ENCODE measurements around the gene FGF21. TPM values are rescaled to one million over a fixed set of nuclear protein-coding genes. Genes with fewer than 3 reads are reported as not detected.
"Not testable (repeated sequence)": the region's sequence is repeated elsewhere in the genome, so short reads cannot be mapped to it uniquely, and the experiment has no call there.

The FGF21 gene
- total and polyA plus RNA-seq, 9 donors: 0.25 TPM; not detected in 8

DNA sequence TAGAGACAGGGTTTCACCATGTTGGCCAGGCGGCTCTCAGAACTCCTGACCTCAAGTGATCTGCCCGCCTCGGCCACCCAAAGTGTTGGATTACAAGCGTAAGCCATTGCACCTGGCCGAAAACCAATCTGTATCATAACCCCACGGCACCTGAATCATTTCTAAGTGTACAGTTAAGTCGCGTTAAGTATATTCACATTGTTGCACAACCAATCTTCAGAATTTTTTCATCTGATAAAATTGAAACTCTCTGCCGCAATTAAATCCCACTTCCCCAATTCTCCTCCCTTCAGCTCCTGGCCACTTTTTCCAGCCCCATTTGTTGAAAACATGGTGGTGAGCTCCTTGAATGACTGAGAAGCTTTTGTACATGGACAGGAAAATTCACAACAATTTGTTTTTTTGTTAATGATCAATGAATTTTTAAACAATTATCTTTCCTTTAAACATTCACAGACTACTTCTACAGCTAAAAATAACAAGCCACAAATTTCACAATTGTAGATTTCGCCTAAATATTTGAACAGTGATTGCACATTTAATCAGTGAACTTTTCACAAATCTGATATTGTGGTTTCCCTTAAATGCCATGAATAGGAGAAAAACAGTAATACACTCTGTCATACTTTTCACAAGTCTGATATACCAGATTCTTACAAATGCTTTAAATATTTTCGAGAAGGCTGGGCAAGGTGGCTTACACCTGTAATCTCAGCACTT, 13.8 kb downstream of the FGF21 start:
- H3K4me3 ChIP-seq (ENCODE audit: low read length): no peak overlapping the region
- H3K9me3 ChIP-seq (replicated peaks; ENCODE audit: control insufficient read depth, low read depth, low read length): no peaks in the 10 kb centered on the region
- H3K27me3 ChIP-seq (ENCODE audit: control insufficient read depth, insufficient read depth, low read length): peaks cover 16% of the 10 kb centered on the region
- 61% methylated on average over 9 of the region's 11 CpGs for WGBS (ENCODE audit: insufficient coverage)
- no peak for DNase-seq
- no peak overlapping the region for H3K27ac ChIP-seq (ENCODE audit: low read length)
- H3K36me3 ChIP-seq (ENCODE audit: control insufficient read depth, insufficient read depth, low read length): no peaks in the 10 kb centered on the region
- H3K4me1 ChIP-seq (ENCODE audit: control insufficient read depth, insufficient read depth, low read length): peaks cover 5% of the 10 kb centered on the region

DNA sequence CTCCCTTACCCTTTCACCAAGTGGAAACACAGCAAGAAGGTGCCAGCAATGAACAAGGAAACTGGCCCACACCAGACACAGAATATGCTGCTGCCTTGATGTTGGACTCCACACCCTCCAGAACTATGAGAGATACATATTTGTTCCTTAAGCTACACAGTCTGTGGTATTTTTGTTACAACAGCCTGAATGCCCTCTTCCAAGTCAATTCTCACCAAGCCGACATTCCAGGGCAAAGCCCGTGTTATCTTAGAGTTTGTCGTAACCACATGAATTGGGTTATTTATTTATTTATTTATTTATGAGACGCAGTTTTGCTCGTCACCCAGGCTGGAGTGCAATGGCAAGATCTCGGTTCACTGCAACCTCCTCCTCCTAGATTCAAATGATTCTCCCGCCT, 14.9 kb downstream of the FGF21 start:
- H3K4me1 ChIP-seq (ENCODE audit: control insufficient read depth, insufficient read depth, low read length): peaks cover 5% of the 10 kb centered on the region
- no peak overlapping the region for H3K4me3 ChIP-seq (ENCODE audit: low read length)
- H3K9me3 ChIP-seq (replicated peaks; ENCODE audit: control insufficient read depth, low read depth, low read length): no peaks in the 10 kb centered on the region
- DNase-seq: no peak
- no peaks in the 10 kb centered on the region for H3K36me3 ChIP-seq (ENCODE audit: control insufficient read depth, insufficient read depth, low read length)
- H3K27me3 ChIP-seq (ENCODE audit: control insufficient read depth, insufficient read depth, low read length): peaks cover 14% of the 10 kb centered on the region
- no peak overlapping the region for H3K27ac ChIP-seq (ENCODE audit: low read length)
- WGBS (ENCODE audit: insufficient coverage): no CpG with 5 or more reads among the region's 7 CpGs

DNA sequence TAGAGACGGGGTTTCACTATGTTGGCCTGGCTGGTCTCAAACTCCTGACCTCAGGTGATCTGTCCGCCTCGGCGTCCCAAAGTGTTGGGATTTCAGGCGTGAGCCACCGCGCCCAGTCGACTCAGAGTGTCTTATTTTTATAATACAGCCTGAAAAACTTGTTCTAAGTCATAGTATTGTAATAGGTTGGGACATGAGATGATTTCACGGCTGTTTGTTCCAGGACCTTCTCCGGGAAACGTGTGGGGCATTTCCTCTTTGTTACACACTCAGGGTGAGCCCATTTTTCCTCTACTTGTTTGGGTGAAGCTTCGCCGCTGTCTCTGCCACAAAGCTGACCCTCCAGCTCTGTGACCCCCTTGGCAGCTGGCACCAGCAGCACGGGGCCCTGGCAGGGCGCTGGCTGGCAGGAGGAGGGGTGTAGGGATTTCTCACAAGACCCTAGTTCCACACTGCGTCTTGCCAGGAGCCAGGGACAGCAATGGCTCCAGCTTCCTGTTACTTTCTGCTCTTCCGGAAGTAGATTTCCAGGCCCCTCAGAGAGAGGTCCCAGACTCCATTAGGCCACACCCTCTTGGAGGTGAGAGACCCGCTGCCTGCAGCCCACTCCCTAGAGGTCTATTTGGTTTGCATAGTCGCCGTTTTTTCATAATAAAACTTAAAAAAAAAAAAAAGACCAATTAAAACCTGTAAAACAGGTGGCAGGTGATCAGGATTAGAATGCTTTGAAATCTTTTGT, 15.6 kb downstream of the FGF21 start:
- peaks cover 9% of the 10 kb centered on the region for H3K27me3 ChIP-seq (ENCODE audit: control insufficient read depth, insufficient read depth, low read length)
- H3K9me3 ChIP-seq (replicated peaks; ENCODE audit: control insufficient read depth, low read depth, low read length): no peaks in the 10 kb centered on the region
- H3K27ac ChIP-seq (ENCODE audit: low read length): no peak overlapping the region
- WGBS (ENCODE audit: insufficient coverage): 69% methylated on average over 8 of the region's 20 CpGs
- no peak for DNase-seq
- H3K4me1 ChIP-seq (ENCODE audit: control insufficient read depth, insufficient read depth, low read length): peaks cover 5% of the 10 kb centered on the region
- no peak overlapping the region for H3K4me3 ChIP-seq (ENCODE audit: low read length)
- no peaks in the 10 kb centered on the region for H3K36me3 ChIP-seq (ENCODE audit: control insufficient read depth, insufficient read depth, low read length)

DNA sequence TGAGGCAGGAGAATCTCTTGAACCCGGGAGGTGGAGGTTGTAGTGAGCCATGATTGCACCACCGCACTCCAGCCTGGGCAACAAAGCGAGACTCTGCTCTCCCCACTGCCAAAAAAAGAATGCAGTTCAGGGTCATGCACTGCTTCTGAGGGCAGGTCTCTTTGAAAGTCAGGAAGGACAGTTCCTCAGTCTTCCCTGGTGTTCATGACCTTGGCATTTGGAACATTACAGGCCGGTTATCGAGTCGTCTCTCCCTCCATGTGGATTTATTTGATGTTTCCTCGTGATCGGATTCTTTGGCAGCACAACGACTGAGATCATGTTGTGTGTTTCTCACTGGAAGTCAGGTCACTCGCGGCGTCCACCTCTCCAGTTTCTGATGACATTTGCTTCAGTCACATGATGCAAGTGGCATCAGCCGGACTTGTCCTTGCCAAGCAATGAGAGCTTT, 17.2 kb downstream of the FGF21 start:
- WGBS (ENCODE audit: insufficient coverage): 49% methylated on average over 4 of the region's 13 CpGs
- peaks cover 9% of the 10 kb centered on the region for H3K27me3 ChIP-seq (ENCODE audit: control insufficient read depth, insufficient read depth, low read length)
- no peak overlapping the region for H3K4me3 ChIP-seq (ENCODE audit: low read length)
- H3K27ac ChIP-seq (ENCODE audit: low read length): no peak overlapping the region
- peaks cover 5% of the 10 kb centered on the region for H3K4me1 ChIP-seq (ENCODE audit: control insufficient read depth, insufficient read depth, low read length)
- H3K36me3 ChIP-seq (ENCODE audit: control insufficient read depth, insufficient read depth, low read length): no peaks in the 10 kb centered on the region
- H3K9me3 ChIP-seq (replicated peaks; ENCODE audit: control insufficient read depth, low read depth, low read length): no peaks in the 10 kb centered on the region
- peak; percentile 54 for DNase-seq

DNA sequence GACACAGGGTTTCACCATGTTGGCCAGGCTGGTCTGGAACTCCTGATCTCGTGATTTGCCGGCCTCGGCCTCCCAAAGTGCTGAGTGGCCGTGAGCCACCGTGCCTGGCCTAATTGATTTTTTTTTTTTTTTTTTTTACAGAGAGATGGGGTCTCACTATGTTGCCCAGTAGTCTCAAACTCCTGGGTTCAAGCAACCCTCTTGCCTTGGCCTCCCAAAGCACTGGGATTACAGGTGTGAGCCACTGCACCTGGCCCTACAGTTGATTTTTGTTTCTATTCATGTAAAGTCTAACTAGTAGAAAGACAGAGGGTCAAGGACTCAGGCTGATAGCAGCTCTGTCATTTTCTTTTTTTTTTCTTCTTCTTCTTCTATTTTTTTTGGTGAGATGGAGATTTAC, 21.8 kb downstream of the FGF21 start:
- Histone ChIP-seq H3K27ac (ENCODE audit: low read length) (no peak overlapping the region), H3K4me1 (ENCODE audit: control insufficient read depth, insufficient read depth, low read length) (no peaks in the 10 kb centered on the region), H3K4me3 (ENCODE audit: low read length) (no peak overlapping the region), H3K36me3 (ENCODE audit: control insufficient read depth, insufficient read depth, low read length) (no peaks in the 10 kb centered on the region), H3K9me3 (replicated peaks; ENCODE audit: control insufficient read depth, low read depth, low read length) (peaks cover 2% of the 10 kb centered on the region), H3K27me3 (ENCODE audit: control insufficient read depth, insufficient read depth, low read length) (no peaks in the 10 kb centered on the region)
- no peak for DNase-seq
- no CpG with 5 or more reads among the region's 5 CpGs for WGBS (ENCODE audit: insufficient coverage)

DNA sequence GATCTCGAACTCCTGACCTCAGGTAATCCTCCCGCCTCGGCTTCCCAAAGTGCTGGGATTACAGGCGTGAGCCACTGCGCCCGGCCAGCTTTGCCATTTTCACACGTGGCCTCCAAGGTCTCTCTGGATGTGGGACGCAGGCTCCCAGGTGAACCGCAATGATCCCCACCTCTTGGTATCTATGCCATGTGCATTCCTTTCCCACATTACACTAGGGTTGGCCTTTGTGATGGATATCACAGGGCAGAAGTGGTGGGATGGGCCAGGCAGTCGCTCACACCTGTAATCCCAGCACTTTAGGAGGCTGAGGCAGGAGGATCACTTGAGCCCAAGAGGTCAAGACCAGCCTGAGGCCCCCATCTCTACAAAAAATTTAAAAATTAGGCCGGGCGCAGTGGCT, 22.4 kb downstream of the FGF21 start:
- H3K36me3 ChIP-seq (ENCODE audit: control insufficient read depth, insufficient read depth, low read length): no peaks in the 10 kb centered on the region
- peaks cover 2% of the 10 kb centered on the region for H3K9me3 ChIP-seq (replicated peaks; ENCODE audit: control insufficient read depth, low read depth, low read length)
- no peaks in the 10 kb centered on the region for H3K27me3 ChIP-seq (ENCODE audit: control insufficient read depth, insufficient read depth, low read length)
- H3K4me1 ChIP-seq (ENCODE audit: control insufficient read depth, insufficient read depth, low read length): peaks cover 6% of the 10 kb centered on the region
- H3K27ac ChIP-seq (ENCODE audit: low read length): no peak overlapping the region
- no peak overlapping the region for H3K4me3 ChIP-seq (ENCODE audit: low read length)
- DNase-seq: no peak
- WGBS (ENCODE audit: insufficient coverage): 87% methylated on average over 6 of the region's 12 CpGs

DNA sequence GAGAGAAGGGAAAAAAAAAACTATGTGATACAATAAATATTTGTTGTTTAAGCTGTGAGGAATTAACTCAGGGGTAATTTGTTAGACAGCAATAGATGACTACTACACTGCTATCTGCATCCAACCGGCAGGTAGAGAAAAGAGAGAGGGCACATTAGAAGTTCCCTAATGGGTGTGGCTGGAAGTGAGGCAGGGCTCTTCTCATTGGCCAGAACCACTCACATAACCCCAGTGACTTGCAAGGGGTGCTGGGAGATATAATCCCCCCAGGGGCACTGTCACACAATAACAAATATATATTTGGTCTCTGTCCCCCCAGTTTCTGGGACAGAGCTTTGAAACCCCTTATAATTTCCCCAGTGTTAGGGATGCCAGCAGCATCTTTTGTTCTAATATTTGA, 24.3 kb downstream of the FGF21 start:
- Histone ChIP-seq H3K4me1 (ENCODE audit: control insufficient read depth, insufficient read depth, low read length) (peaks cover 7% of the 10 kb centered on the region), H3K9me3 (replicated peaks; ENCODE audit: control insufficient read depth, low read depth, low read length) (peaks cover 2% of the 10 kb centered on the region), H3K27me3 (ENCODE audit: control insufficient read depth, insufficient read depth, low read length) (no peaks in the 10 kb centered on the region), H3K4me3 (ENCODE audit: low read length) (no peak overlapping the region), H3K27ac (ENCODE audit: low read length) (no peak overlapping the region), H3K36me3 (ENCODE audit: control insufficient read depth, insufficient read depth, low read length) (no peaks in the 10 kb centered on the region)
- WGBS (ENCODE audit: insufficient coverage): no CpG with 5 or more reads among the region's 1 CpG
- no peak for DNase-seq

DNA sequence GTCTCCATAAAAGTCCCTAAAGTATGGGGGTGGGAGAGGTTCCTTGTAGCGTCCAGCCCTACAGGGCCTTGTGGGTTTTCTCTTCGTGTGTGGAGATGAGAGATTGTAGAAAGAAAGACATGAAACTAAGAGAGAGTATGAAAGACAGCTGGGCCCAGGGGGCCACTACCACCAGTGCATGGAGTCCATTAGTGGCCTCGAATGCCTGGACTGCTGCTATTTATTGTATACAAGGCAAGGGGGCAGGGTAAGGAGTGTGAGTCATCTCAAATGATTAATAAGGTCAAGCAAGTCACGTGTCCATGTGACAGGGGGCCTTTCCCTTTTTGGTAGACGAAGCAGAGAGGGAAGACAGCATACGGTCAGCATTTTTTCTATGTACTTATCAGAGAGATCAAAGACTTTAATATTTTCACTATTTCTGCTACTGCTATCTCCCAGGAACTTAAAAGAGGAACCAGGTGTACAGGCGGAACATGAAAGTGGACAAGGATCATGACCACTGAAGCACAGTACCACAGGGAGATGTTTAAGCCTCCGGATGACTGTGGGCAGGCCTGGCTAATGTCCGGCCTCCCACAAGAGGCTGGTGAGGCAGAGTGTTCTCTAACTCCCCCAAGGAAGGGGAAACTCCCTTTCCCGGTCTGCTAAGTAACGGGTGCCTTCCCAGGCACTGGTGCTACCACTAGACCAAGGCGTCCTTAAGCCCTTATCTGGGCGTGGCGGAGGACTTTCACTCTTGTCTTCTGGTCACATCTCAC, 25.5 kb downstream of the FGF21 start:
- Histone ChIP-seq H3K9me3 (replicated peaks; ENCODE audit: control insufficient read depth, low read depth, low read length) (peaks cover 2% of the 10 kb centered on the region), H3K27ac (ENCODE audit: low read length) (no peak overlapping the region), H3K4me1 (ENCODE audit: control insufficient read depth, insufficient read depth, low read length) (peaks cover 7% of the 10 kb centered on the region), H3K27me3 (ENCODE audit: control insufficient read depth, insufficient read depth, low read length) (no peaks in the 10 kb centered on the region), H3K36me3 (ENCODE audit: control insufficient read depth, insufficient read depth, low read length) (no peaks in the 10 kb centered on the region), H3K4me3 (ENCODE audit: low read length) (no peak overlapping the region)
- no peak for DNase-seq
- 52% methylated on average over 5 of the region's 14 CpGs for WGBS (ENCODE audit: insufficient coverage)

DNA sequence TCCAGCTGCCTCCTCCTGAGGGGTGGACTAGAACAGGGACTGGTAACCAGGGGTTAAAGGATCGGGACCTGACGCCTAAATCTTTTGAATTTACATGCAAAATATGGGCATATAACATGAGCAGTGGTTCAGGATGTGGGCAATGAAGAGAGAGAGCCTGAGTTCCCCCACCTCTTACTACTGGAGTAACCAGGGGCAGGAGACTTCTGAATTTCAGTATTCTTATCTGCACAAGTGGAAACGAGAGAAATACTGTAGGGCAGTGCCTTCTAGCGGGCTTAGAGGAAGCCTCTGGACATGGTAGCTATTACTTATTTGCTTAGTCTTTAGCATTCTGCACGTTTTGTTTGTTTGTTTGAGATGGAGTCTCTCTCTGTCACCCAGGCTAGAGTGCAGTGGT, 29.2 kb downstream of the FGF21 start:
- 30% methylated on average over 3 of the region's 5 CpGs for WGBS (ENCODE audit: insufficient coverage)

DNA sequence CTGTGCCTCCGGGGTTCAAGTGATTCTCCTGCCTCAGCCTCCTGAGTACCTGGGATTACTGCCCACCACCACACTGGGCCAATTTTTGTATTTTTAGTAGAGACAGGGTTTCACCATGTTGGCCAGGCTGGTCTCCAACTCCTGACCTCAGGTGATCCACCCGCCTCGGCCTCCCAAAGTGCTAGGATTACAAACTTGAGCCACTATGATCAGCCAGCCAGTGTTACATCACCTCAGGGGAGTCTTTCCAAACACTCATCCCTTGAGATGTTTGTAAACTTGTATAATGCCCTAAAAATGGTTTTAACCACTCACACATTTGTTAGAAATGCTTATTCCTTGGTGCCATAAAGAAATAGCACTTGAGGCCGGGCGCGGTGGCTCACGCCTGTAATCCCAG, 31.1 kb downstream of the FGF21 start:
- H3K4me1 ChIP-seq (ENCODE audit: control insufficient read depth, insufficient read depth, low read length): not testable (repeated sequence)
- WGBS (ENCODE audit: insufficient coverage): 100% methylated on average over 4 of the region's 7 CpGs

More for the DNA sequence above, 29.2 kb downstream of the FGF21 start:
- Histone ChIP-seq H3K27ac (ENCODE audit: low read length) (no peak overlapping the region), H3K27me3 (ENCODE audit: control insufficient read depth, insufficient read depth, low read length) (no peaks in the 10 kb centered on the region), H3K4me1 (ENCODE audit: control insufficient read depth, insufficient read depth, low read length) (peaks cover 7% of the 10 kb centered on the region), H3K36me3 (ENCODE audit: control insufficient read depth, insufficient read depth, low read length) (no peaks in the 10 kb centered on the region), H3K4me3 (ENCODE audit: low read length) (no peak overlapping the region), H3K9me3 (replicated peaks; ENCODE audit: control insufficient read depth, low read depth, low read length) (no peaks in the 10 kb centered on the region)
- DNase-seq: no peak

More for the DNA sequence above, 31.1 kb downstream of the FGF21 start:
- DNase-seq; H3K27me3 ChIP-seq (ENCODE audit: control insufficient read depth, insufficient read depth, low read length); H3K4me3 ChIP-seq (ENCODE audit: low read length); H3K36me3 ChIP-seq (ENCODE audit: control insufficient read depth, insufficient read depth, low read length); H3K27ac ChIP-seq (ENCODE audit: low read length); H3K9me3 ChIP-seq (replicated peaks; ENCODE audit: control insufficient read depth, low read depth, low read length): not testable (repeated sequence)

Data from muscle of leg (tissue), 11 donors.